GM12878 (cell line): ENCODE measurements around the gene GPR146. TPM values are rescaled to one million over a fixed set of nuclear protein-coding genes. Genes with fewer than 3 reads are reported as not detected.

Experiments used
- ATAC-seq: fragments of 200-7000 bp; cut with Tn5 transposase; 3 replicates; pipeline ENCODE4 v1.9.1; 2020; ENCODE audit warnings: mild to moderate bottlenecking, moderate library complexity
- BruUV-seq: library from RNA; stranded (reverse); fragments of 400-500 nt; replicated peaks from 2 replicates; lab custom pipeline; 2021; lab: Mats Ljungman, UMichigan
- CTCF ChIA-PET: fragments of 300-600 bp; sonication (Branson Sonifier 250); formaldehyde crosslinking; extraction: SDS; loops from one replicate; lab custom pipeline; 2021; ENCODE audit warnings: inconsistent platforms; lab: Yijun Ruan, JAX
- POLR2A ChIA-PET: fragments of 350-600 bp; formaldehyde crosslinking; extraction: SDS; loops from one replicate; lab custom pipeline; 2021; ENCODE audit warnings: inconsistent platforms; lab: Charles Lee
- RAD21 ChIA-PET: fragments of 300-600 bp; sonication (Branson Sonifier 250); formaldehyde crosslinking; loops from one replicate; lab custom pipeline; 2023; ENCODE audit warnings: antibody characterized with exemption; ENCODE audit not compliant: unreplicated experiment; lab: Charles Lee
- SMC1A ChIA-PET: fragments of 300-600 bp; sonication (Branson Sonifier 250); formaldehyde crosslinking; loops from one replicate; lab custom pipeline; 2023; ENCODE audit not compliant: unreplicated experiment, uncharacterized antibody; lab: Charles Lee
- DNase-seq: peaks from one replicate; pipeline ENCODE4 v3.0.0-alpha.2; 2011; ENCODE audit warnings: low read depth, low spot score
- FAIRE-seq: peaks from 3 replicates; lab custom pipeline; 2011; peaks lifted over from hg19 to GRCh38; lab: Jason Lieb, UNC
- H2AFZ ChIP-seq: 2 replicates; pipeline ENCODE4 v1.6.0; 2011; ENCODE audit warnings: low read depth, low read length, control low read depth; ENCODE audit not compliant: control insufficient read depth
- H3K27ac ChIP-seq: 2 replicates; pipeline ENCODE4 v1.5.1; 2011; ENCODE audit warnings: control low read depth; ENCODE audit not compliant: control insufficient read depth, insufficient read depth
- H3K27me3 ChIP-seq, 2 experiments: replicated peaks in 1 of 2; 2 replicates each; pipeline versions ENCODE4 v1.6.0 to v1.6.1; 2011; ENCODE audit warnings: low read length in 1 of 2; ENCODE audit not compliant: control insufficient read depth in 2 of 2, insufficient read depth in 2 of 2
- H3K36me3 ChIP-seq, 2 experiments: 2 replicates each; pipeline ENCODE4 v1.5.1; 2011; ENCODE audit warnings: low read length in 1 of 2; ENCODE audit not compliant: control insufficient read depth in 2 of 2, insufficient read depth in 2 of 2
- H3K4me1 ChIP-seq: 2 replicates; pipeline ENCODE4 v1.6.1; 2011; ENCODE audit warnings: mild to moderate bottlenecking, low read length, moderate library complexity, mixed read lengths; ENCODE audit not compliant: control insufficient read depth, insufficient read depth
- H3K4me2 ChIP-seq: 2 replicates; pipeline ENCODE4 v1.6.0; 2011; ENCODE audit warnings: control low read depth; ENCODE audit not compliant: control insufficient read depth, insufficient read depth
- H3K4me3 ChIP-seq: fragments of 200-600 bp; sonication (generic); 2 replicates; pipeline ENCODE4 v1.5.1; 2016
- H3K79me2 ChIP-seq: 2 replicates; pipeline ENCODE4 v1.6.0; 2011; ENCODE audit warnings: low read length; ENCODE audit not compliant: control insufficient read depth, insufficient read depth
- H3K9ac ChIP-seq: 2 replicates; pipeline ENCODE4 v1.8.0; 2011; ENCODE audit warnings: low read length, control low read depth, mixed read lengths; ENCODE audit not compliant: control insufficient read depth, insufficient read depth
- H3K9me3 ChIP-seq: replicated peaks from 3 replicates; pipeline ENCODE4 v1.5.1; 2011; ENCODE audit warnings: mild to moderate bottlenecking, low read length; ENCODE audit not compliant: control insufficient read depth, insufficient read depth
- H4K20me1 ChIP-seq: 2 replicates; pipeline ENCODE4 v1.6.0; 2011; ENCODE audit not compliant: control insufficient read depth, insufficient read depth
- BCLAF1 ChIP-seq: fragments of 450-650 bp; IDR thresholded peaks from 2 replicates; pipeline ENCODE4 v1.6.1; 2017; ENCODE audit warnings: antibody characterized with exemption, mild to moderate bottlenecking, moderate library complexity
- POLR2A ChIP-seq: IDR thresholded peaks from 2 replicates; pipeline ENCODE4 v1.6.1; 2011; ENCODE audit warnings: low read depth, mild to moderate bottlenecking, low read length
- WGBS: methylation state at CpG from one replicate; pipeline ENCODE4 v1.1.6; 2016; ENCODE audit warnings: low lambda C conversion rate; ENCODE audit not compliant: insufficient replicate concordance, insufficient coverage; ENCODE audit errors: missing lambda C conversion rate; 5-methylcytosine and 5-hydroxymethylcytosine counted together
- in situ Hi-C: fragments of 300-500 bp; cut with MboI; formaldehyde crosslinking; loops from 9 replicates; pipeline ENCODE4 v1.14.3; 2018; ENCODE audit warnings: mixed read lengths
- intact Hi-C: fragments of 100-400 bp; cut with micrococcal nuclease; formaldehyde crosslinking; loops from one replicate; pipeline ENCODE4 v1.14.2; 2022; ENCODE audit not compliant: unreplicated experiment
- polyA plus RNA-seq, 11 experiments: library from polyadenylated mRNA; depleted of rRNA in 4 of 11; unstranded in 6 of 11; stranded (reverse) in 5 of 11; fragments of >200 nt; fragmentation: Nextera tagmentation in 4 of 11; fragmentation: Illumina TruSeq in 1 of 11; extraction: Ambion mirVana in 4 of 11; extraction: Trizol in 1 of 11; gene quantifications; 1 replicate in 1 of 11; 2 replicates in 10 of 11; pipeline versions ENCODE4 v1.2.1 to v1.2.3, GENCODE V29; 2011 to 2016; ENCODE audit warnings: inconsistent platforms in 2 of 11, missing spikeins in 2 of 11, low read depth in 1 of 11
- total RNA-seq, 4 experiments: library from RNA; depleted of rRNA in 3 of 4; stranded (reverse); fragments of >200 nt in 3 of 4; fragmentation: Illumina TruSeq in 1 of 4; extraction: Trizol in 1 of 4; gene quantifications; 2 replicates each; pipeline versions ENCODE4 v1.2.1 to v1.2.3, GENCODE V29; 2013 to 2021

Gene GPR146
- total and polyA plus RNA-seq, 10 of the 15 experiments (the other 5 are each of a cell fraction or from before 2014, with no cell fraction given): 0.19 to 12.0 (median 0.54) TPM; not detected in 2

- Histone ChIP-seq H3K4me3 (no peak overlapping the region), H3K27me3 (no peaks in the 10 kb centered on the region), H3K79me2 (peaks cover 5% of the 10 kb centered on the region), H4K20me1 (no peaks in the 10 kb centered on the region), H3K9me3 (no peaks in the 10 kb centered on the region; the same call in 2 of the 3 replicates), H3K4me2 (no peak overlapping the region), H3K36me3 (peaks cover 0 to 2% of the 10 kb centered on the region in 2 experiments; a peak in 2 of 4 replicates), H3K27ac (no peak overlapping the region), H2AFZ (no peak overlapping the region), H3K9ac (no peak overlapping the region), H3K4me1 (peaks cover 29% of the 10 kb centered on the region)
- ChIA-PET POLR2A (interaction anchor here (0.9 to 5.1 kb wide), 2 partner anchors 14 to 38 kb away, joined by 5 to 36 read pairs; a partner anchor contains a TSS), SMC1A (interaction anchor here (1.6 to 5.1 kb wide), 2 partner anchors 14 to 37 kb away, joined by 7 to 38 read pairs; partner anchors contain the start of gene GPER1), CTCF (interaction anchor here (0.8 to 2.0 kb wide), 5 partner anchors 9 to 107 kb away, joined by 3 to 9 read pairs (median 4); no protein-coding TSS in a partner anchor), RAD21 (no interaction called here)
- DNase-seq (no peak), ATAC-seq (no peak), FAIRE-seq (no peak)
- intact Hi-C loops (no loop called here), in situ Hi-C loops (no loop called here)
- 94% methylated on average over 14 of the region's 14 CpGs for WGBS
- BruUV-seq: no TSS peak
- TF ChIP-seq BCLAF1 (no peak), POLR2A (0 out of 2 replicates have a peak, but pooled peaks have one; percentile 15)
- TF ChIP-seq, all 136 proteins: peak for 1
Observed at GRCh38 chr7:1100386-1100785, 56.0 kb downstream of the GPR146 start.
